HG02678 (cell line): Measurements from ENCODE around the gene NXPH1.

ENCODE experiments used
- ATAC-seq: cut with Tn5 transposase; IDR thresholded peaks from one replicate; pipeline ENCODE4 v1.9.1; 2021; ENCODE audit warnings: mild to moderate bottlenecking, moderate library complexity; ENCODE audit not compliant: unreplicated experiment

The NXPH1 gene

DNA sequence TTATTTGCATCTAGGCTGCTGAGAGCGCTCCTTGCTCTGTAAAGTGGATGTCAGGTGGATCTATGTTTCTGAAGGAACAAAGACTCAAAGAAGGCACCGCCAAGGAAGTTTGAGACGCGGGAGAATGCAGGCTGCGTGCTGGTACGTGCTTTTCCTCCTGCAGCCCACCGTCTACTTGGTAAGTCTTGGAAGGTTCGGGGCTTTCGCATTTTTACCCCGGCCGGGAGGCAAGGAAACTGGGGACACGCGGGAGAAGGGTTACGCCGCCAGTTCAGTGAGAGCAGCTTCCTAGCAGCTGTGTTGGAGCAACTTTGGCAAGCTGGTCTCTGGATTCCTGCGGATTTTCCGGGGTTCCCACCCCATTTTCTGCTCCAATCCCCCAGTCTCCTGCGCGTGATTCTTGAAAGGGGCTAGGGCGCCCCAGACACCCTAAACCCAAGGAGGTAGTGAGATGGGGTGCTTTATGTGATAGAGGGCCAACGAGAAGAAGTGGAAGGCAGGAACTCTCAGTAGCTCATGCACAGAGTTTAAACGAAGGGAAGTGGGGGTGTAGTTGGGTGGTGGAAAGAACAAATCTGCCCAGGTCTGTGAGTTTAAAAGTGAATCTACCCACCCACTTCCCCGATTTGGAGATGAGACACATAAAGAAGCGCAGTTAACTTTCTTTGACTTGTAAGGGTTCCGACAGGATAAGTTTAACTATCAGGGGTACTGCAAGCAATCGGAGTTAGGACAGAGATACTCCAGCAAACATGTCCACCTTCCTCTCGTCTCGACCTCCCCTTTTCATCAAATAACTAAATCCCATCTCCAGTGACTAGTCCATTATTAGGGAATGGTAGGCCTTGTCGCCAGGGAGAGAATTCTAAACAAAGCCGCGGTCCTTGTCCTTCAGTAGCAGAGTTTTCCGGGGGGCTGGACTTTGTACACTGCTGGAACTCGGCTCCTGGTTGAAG is 2.5 kb downstream of the NXPH1 start:
- no peak for ATAC-seq

DNA sequence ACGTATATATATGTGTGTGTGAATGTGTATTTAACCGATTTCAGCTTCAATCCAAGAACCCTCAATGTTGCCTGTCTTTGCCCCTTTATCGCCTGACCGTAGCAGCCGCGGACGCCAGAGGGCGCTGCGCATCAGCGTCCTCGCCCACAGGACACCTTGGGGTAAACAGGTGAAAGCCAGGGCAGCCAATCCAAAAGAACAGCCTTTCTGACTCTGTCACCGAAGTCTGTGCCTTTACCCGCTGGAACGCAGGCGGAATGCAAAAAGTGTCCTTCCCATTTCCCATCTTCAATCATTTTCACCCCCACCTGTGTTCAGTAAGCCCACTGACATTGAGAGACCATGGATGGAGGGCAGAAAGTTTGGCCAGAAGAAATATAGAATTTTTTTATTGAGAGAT is 3.6 kb downstream of the NXPH1 start:
- ATAC-seq, result peak; percentile 76

DNA sequence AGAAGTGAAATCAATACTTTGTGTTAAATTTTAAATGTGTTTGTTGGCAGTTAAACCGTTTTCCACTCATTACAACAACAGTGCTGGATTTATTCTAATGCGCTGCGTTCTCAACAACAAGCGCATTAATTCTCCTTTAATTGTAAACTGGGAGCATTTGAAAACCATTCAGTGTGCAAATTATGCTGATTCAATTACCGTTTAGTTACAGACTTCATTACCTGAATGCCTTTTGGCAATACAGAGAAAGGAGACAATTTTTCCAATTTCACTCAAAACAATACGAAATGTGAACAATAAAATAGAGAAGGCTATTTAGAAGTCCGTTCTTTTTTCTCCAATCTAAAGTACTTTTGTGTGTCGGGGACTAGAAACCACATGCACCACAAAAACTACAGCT is 4.2 kb downstream of the NXPH1 start:
- no peak for ATAC-seq

DNA sequence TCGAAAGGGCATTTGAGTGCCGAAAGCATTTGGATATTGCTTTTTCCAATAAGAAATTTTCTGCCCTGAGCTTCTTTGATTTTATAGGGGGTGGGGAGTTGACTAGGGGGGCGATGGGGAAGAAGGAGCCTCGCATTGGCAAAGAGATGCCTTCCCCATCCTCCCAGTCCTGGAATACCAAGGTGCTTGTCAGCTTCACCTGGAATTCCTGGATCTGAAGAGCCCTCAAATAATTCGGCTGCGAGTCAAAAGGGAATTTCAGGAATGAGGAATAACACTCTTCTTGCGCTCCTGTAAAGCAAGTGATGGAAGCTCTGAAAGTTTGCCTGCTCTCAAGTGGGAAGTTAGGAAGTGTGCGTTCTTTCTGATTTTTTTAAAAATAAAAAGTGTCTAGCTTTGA is 7.3 kb downstream of the NXPH1 start:
- ATAC-seq, result no peak

- ATAC-seq, result no peak
Measured at GRCh38 chr7:8441106-8441965, 7.9 kb downstream of the NXPH1 start.

- no peak for ATAC-seq
Measured at GRCh38 chr7:8442051-8442813, 8.8 kb downstream of the NXPH1 start.

DNA sequence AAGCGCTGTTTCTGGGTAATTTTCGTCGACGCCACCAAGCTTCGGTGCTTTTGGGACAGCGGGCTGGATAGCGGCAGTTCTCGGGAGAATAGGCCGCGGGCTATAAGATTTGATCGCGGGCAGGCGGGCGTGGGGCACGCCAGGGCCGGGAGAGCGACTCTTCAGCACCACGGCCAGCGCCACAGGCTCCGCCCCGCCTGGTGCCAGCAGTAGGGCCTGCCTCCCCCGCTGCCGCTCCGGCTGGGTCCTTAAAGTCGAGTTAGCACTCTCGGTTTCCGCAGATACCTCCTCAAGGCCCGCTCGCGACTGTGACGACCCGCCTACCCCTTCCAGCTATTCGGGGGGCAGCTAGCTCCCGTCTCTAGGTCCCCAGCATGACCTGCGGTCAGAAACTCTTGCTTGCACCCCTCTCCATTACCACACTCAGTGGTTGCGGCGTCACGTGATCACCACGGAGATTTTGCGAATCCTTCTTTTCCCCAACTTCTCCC is 9.4 kb downstream of the NXPH1 start:
- peak; percentile 79 for ATAC-seq

DNA sequence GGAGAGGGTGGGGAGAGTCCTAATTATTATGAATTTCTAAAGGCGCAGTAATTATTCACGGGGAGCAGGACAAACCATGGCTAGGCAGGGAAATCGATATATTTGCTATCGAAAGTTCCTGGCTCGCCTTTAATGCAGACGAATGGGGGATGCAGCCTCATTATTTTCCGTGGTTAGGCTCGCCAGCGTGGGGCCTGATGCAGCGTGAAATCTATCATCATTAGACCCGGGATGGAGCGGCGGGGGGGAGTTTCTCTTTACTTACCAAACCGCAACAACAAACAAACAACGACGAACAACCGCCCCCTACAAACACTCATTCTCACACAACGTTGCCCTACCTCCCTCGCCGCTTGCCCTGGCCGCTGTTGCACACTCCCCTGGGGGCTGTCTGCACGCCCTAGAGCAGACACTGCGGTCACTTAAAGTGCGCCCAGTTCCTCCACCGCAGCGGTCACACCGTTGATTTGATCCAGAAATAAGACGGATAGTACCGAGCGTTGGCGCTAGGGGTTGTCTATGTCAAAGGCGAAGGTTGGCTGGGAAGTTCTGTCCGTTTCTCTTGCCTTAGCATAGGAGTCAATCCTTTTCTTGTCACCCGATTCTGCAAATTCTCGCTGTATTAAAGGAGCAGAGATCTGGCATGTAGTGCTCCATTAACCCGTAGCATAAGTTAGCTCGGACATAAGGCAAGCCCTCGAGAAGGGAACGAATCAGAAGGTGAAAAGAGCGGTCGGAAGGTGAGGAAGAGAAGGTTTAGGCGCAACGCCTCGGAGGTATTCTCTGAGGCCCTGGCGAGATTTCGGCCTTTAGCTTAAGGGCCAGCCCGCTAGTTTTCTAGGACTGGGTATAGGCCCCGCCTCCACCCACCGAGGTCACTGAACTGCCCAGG is 10.4 kb downstream of the NXPH1 start:
- ATAC-seq, result no peak

DNA sequence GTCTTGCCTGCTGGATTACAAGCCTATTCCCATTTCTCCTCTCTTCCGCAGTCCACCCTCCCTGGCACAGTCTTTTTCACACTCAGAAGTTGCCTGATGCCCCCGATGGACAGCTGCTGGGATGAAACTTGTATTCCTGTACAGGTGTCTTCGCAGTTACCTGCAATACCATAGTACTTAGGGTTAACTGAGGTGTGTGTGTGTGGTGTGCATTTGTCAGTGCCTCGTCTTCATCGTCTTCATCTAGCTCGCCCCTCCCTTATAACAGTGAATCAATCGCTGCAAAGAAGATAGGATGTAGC is 11.0 kb downstream of the NXPH1 start:
- ATAC-seq, result no peak

GRCh38 chr7:8453535-8453934 is 20.1 kb downstream of the NXPH1 start:
- no peak for ATAC-seq

GRCh38 chr7:8455426-8455825 is 22.0 kb downstream of the NXPH1 start:
- ATAC-seq, result no peak

- no peak for ATAC-seq
Measured at GRCh38 chr7:8462309-8462708, 28.9 kb downstream of the NXPH1 start.

DNA sequence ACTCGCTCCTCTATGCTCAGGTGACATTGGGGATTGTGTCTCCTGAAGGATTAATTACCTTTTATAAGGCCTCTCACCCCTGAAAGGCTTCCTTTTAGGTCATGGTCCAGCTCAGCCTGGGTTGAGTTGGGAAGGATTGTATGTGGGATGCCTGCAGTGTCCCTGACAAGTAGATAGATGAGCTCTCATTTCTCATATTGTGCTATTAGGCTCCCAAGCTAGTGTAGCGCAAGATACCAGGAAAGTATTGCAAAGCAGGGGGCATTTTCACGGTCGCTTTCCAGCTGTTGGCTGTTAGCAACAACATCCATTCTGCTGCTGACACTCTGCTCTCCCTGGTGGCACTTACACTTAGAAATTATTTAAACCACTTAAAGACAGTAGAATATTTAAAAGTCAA is 31.9 kb downstream of the NXPH1 start:
- ATAC-seq, result no peak

GRCh38 chr7:8480527-8480926 is 47.1 kb downstream of the NXPH1 start:
- ATAC-seq, result no peak

GRCh38 chr7:8481096-8481495 is 47.7 kb downstream of the NXPH1 start:
- no peak for ATAC-seq

DNA sequence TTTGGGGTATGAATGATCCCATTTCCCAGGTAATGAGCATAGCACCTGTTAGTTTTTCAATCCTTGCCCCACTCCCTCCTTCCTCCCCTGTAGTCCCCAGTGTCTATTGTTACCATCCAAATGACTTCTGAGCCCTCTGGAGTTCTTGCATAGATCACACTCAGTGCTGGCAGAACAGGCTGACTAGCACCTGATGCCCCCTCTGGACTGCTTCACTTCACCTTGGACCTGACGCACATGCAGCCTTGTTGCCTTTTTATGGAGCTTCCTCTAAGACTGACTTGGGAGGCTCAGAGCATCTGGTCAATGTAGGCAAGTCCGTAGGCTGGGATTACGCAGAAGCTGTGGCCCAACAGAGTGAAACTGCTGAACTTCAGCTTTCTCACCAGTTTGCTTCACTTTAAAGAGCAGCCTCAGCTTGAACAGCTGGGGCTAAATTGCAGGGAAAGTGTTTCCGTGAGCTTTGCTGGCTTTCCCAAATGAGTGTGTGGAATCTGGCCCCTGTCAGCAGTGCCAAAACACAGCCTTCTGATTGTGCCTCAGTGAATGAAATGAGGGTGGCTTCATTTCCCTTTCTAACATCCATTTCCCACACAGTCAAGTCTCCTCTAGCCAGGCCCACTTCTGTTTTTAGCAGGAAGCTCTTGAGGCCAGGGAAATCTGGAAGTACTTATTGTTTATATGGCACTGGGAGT is 48.5 kb downstream of the NXPH1 start:
- ATAC-seq, result no peak

GRCh38 chr7:8490391-8491045 is 57.1 kb downstream of the NXPH1 start:
- no peak for ATAC-seq

DNA sequence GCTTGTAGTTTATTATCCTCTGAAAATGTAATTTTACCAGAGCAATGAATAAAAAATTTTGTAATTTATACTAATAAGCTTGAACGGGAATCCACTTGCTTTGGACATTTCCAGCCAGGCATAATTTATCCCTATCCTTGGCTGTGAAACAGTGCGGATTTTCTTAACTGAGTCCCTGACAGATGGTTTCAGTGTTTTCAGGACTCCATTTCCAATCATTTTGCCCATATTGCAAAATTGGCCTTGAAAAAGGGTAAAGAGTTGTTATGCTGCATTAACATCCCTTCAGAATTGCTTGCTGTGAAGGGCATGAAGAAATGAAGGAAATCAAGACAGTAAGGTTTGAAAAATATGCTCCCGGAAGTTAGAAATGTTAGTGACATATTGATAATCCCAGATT is 57.7 kb downstream of the NXPH1 start:
- no peak for ATAC-seq
